HFF-Myc (cell line): ENCODE data around the gene FANCM.

Experiments used
- DNase-seq: peaks from one replicate; pipeline ENCODE4 v3.0.0-alpha.2; 2011; ENCODE audit warnings: low read depth; ENCODE audit errors: extremely low read depth
- H3K4me3 ChIP-seq: replicated peaks from 2 replicates; pipeline ENCODE4 v1.5.1; 2011; ENCODE audit warnings: low read depth, mild to moderate bottlenecking, control low read depth, low read length
- TF ChIP-seq, protein P1 (sequence below): IDR thresholded peaks from 2 replicates; pipeline ENCODE4 v1.5.1; 2012; ENCODE audit warnings: mild to moderate bottlenecking, low read depth, low read length, control low read depth; ENCODE audit errors: missing control alignments

FANCM gene, protein sequence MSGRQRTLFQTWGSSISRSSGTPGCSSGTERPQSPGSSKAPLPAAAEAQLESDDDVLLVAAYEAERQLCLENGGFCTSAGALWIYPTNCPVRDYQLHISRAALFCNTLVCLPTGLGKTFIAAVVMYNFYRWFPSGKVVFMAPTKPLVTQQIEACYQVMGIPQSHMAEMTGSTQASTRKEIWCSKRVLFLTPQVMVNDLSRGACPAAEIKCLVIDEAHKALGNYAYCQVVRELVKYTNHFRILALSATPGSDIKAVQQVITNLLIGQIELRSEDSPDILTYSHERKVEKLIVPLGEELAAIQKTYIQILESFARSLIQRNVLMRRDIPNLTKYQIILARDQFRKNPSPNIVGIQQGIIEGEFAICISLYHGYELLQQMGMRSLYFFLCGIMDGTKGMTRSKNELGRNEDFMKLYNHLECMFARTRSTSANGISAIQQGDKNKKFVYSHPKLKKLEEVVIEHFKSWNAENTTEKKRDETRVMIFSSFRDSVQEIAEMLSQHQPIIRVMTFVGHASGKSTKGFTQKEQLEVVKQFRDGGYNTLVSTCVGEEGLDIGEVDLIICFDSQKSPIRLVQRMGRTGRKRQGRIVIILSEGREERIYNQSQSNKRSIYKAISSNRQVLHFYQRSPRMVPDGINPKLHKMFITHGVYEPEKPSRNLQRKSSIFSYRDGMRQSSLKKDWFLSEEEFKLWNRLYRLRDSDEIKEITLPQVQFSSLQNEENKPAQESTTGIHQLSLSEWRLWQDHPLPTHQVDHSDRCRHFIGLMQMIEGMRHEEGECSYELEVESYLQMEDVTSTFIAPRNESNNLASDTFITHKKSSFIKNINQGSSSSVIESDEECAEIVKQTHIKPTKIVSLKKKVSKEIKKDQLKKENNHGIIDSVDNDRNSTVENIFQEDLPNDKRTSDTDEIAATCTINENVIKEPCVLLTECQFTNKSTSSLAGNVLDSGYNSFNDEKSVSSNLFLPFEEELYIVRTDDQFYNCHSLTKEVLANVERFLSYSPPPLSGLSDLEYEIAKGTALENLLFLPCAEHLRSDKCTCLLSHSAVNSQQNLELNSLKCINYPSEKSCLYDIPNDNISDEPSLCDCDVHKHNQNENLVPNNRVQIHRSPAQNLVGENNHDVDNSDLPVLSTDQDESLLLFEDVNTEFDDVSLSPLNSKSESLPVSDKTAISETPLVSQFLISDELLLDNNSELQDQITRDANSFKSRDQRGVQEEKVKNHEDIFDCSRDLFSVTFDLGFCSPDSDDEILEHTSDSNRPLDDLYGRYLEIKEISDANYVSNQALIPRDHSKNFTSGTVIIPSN (N-terminal part only)

DNA sequence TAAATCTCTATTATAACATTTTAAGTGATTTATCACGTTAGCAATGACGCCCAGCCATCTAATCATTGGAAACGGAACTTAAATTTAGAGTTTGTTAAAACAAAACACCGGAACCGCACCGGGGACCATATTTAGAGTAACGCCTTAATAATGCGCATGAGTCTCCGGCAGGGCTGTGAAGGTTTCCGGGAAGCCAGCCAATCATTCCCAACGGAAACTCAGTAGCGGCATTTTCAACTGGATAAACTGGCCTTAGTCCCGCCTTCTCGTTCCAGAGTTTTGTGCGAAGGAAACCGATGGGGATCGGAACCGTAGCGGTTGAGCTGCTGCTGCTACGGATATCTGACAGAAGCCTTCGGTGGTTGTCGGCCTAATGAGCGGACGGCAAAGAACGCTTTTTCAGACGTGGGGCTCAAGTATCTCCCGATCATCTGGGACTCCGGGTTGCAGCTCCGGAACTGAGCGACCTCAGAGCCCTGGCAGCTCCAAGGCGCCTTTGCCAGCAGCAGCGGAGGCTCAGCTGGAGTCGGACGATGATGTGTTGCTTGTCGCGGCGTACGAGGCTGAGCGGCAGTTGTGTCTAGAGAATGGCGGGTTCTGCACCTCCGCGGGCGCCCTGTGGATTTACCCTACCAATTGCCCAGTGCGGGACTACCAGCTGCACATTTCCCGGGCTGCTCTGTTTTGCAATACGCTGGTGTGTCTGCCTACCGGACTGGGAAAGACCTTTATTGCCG, at the start of gene FANCM:
FANCM (plus strand) TSS at position 272 of the 737 bp plus-strand sequence; CDS start at position 374, 102 bp downstream.
- peak within 1 kb of the TSS; percentile 74 for H3K4me3 ChIP-seq
- peak; percentile 98 for DNase-seq
- TF ChIP-seq, protein P1, sequence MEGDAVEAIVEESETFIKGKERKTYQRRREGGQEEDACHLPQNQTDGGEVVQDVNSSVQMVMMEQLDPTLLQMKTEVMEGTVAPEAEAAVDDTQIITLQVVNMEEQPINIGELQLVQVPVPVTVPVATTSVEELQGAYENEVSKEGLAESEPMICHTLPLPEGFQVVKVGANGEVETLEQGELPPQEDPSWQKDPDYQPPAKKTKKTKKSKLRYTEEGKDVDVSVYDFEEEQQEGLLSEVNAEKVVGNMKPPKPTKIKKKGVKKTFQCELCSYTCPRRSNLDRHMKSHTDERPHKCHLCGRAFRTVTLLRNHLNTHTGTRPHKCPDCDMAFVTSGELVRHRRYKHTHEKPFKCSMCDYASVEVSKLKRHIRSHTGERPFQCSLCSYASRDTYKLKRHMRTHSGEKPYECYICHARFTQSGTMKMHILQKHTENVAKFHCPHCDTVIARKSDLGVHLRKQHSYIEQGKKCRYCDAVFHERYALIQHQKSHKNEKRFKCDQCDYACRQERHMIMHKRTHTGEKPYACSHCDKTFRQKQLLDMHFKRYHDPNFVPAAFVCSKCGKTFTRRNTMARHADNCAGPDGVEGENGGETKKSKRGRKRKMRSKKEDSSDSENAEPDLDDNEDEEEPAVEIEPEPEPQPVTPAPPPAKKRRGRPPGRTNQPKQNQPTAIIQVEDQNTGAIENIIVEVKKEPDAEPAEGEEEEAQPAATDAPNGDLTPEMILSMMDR, result no peak

DNA sequence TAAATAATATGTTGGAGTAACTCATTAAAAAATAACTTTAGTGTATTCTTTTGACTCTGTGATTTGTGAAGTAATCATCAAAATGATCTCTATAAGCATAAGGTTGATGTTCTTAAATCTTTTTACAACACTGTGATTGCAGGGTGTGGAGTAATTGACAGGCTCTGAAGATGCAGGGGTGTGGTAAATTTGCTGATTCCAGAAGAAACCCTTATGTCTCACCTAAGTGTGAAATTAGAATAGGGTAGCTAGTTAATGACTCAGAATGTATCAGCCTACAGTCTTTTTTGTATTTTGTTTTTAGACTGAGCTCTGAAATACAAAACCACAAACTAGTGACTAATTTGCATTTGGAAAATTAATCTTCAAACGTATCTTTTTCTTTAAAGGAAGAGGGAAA, 45.9 kb upstream of the FANCM start:
- H3K4me3 ChIP-seq, result no peak overlapping the region
- no peak for DNase-seq
- TF ChIP-seq, protein P1, result no peak

DNA sequence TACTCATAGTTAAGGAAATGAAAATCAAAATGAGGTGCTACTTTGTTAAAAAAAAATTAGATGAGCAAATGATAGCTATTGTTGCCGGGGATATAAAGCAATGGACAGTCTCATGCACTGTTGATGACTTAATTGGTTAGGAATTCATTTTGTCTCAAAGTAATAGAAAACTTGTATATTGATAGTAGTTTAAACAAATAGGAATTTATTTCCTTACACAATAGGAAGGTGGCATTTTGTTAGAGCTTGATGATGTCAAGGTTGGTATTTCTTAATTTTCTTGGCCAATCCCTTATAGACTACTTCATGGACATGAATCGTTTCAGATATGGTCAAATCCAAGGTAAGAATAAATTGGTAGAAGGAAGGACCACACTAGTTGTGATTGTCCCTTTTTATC, 44.0 kb upstream of the FANCM start:
- TF ChIP-seq, protein P1, result no peak
- H3K4me3 ChIP-seq, result no peak overlapping the region
- no peak for DNase-seq

DNA sequence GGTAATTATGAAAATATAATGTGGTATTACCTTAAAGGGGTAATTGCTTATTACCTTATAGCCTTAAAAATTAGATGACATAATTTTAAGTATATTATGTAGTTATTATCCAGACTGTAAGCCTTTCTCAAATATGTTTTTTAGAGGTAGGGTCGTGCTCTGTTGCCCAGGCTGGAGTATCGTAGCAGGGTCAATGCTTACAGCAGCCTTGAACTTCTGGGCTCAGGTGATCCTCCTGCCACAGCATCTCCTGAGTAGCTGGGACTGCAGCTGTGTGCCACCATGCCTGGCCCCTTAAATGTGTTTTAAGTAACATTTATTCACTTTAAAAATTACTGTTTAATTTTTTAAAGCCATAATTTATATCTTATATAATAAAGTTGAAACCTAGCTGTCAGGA, 41.5 kb upstream of the FANCM start:
- DNase-seq, result no peak
- no peak overlapping the region for H3K4me3 ChIP-seq
- TF ChIP-seq, protein P1, result no peak

DNA sequence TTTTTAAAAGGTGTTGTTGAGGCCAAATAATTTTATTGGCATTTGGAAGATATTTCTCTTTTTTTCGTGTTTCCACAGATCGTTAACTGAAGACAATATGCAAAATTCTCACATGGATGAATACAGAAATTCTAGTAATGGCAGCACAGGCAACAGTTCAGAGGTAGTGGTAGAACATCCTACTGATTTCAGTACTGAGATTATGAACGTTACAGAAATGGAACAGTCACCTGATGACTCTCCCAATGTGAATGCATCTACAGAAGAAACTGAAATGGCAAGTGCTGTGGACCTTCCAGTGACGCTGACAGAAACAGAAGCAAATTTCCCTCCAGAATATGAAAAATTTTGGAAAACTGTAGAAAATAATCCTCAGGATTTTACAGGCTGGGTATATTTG, 40.6 kb upstream of the FANCM start:
- DNase-seq, result no peak
- TF ChIP-seq, protein P1, result no peak
- no peak overlapping the region for H3K4me3 ChIP-seq

DNA sequence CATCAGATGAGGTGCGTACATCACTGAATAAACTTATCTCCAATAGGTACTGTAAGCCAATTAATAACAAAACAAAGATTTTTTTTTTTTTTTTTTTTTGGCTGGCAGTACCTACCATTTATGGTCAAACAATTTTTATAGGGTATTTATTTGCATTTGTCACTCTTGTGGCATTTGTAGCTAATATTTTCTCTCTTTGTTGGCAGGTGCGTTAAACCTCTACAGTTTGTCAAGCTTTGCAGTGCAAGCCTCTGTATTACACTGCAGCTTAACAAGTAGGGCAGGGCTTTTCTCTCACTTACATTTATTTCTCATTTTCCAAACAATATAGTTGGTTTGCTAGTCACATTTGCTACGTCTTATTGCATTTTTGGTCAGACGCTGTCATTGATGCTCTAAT, 39.5 kb upstream of the FANCM start:
- TF ChIP-seq, protein P1, result no peak
- no peak overlapping the region for H3K4me3 ChIP-seq
- no peak for DNase-seq
